Testis (tissue), 2 donors: ENCODE results near the gene TMEM263.

ENCODE experiments used
- POLR2A ChIP-seq: fragments of 450-650 bp; IDR thresholded peaks from one replicate; pipeline ENCODE4 v1.6.1; 2017; ENCODE audit warnings: antibody characterized with exemption, mild to moderate bottlenecking, moderate library complexity
- TF ChIP-seq, protein P1 (sequence below), 3 experiments: fragments of 450-650 bp in 2 of 3; fragments of 200-600 bp in 1 of 3; sonication (generic) in 1 of 3; IDR thresholded peaks; one replicate each; pipeline ENCODE4 v1.5.1; 2016 to 2019; ENCODE audit warnings: antibody characterized with exemption in 3 of 3, mild to moderate bottlenecking in 2 of 3, moderate library complexity in 1 of 3

DNA sequence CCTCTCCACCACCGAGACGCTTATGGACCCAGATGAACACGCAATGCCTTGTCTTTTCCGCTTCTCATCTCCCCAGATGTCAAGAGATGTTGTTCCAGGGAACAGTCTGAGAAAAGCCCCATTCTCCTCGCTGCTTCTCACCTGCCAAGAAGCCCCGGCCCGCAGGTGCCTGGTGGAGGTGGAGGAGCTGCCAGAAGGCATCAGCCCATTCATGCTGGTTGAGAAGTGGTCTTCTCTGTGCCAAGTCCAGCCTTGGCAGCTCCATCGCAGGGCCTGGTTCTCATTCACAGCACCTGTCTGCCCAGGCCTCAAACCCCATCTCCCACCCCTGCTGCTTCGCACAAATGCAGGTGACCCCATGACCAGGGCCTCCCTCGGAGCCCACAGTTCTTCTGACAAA is 42.3 kb upstream of the TMEM263 start:
- no peak for TF ChIP-seq POLR2A
- TF ChIP-seq, protein P1, sequence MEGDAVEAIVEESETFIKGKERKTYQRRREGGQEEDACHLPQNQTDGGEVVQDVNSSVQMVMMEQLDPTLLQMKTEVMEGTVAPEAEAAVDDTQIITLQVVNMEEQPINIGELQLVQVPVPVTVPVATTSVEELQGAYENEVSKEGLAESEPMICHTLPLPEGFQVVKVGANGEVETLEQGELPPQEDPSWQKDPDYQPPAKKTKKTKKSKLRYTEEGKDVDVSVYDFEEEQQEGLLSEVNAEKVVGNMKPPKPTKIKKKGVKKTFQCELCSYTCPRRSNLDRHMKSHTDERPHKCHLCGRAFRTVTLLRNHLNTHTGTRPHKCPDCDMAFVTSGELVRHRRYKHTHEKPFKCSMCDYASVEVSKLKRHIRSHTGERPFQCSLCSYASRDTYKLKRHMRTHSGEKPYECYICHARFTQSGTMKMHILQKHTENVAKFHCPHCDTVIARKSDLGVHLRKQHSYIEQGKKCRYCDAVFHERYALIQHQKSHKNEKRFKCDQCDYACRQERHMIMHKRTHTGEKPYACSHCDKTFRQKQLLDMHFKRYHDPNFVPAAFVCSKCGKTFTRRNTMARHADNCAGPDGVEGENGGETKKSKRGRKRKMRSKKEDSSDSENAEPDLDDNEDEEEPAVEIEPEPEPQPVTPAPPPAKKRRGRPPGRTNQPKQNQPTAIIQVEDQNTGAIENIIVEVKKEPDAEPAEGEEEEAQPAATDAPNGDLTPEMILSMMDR (IDR thresholded peaks at IDR 0.05): no peak
